GM21423 (cell line): Measurements from ENCODE around the gene CD93.

ENCODE experiments used
- ATAC-seq: cut with Tn5 transposase; IDR thresholded peaks from one replicate; pipeline ENCODE4 v1.9.1; 2021; ENCODE audit warnings: mild to moderate bottlenecking, moderate library complexity; ENCODE audit not compliant: unreplicated experiment

The CD93 gene

GRCh38 chr20:23039136-23039875 is 46.8 kb downstream of the CD93 start:
- ATAC-seq = no peak

GRCh38 chr20:23037017-23037481 is 49.1 kb downstream of the CD93 start:
- no peak for ATAC-seq

GRCh38 chr20:23036371-23036770 is 49.8 kb downstream of the CD93 start:
- ATAC-seq = no peak

GRCh38 chr20:23035731-23036130 is 50.4 kb downstream of the CD93 start:
- no peak for ATAC-seq

DNA sequence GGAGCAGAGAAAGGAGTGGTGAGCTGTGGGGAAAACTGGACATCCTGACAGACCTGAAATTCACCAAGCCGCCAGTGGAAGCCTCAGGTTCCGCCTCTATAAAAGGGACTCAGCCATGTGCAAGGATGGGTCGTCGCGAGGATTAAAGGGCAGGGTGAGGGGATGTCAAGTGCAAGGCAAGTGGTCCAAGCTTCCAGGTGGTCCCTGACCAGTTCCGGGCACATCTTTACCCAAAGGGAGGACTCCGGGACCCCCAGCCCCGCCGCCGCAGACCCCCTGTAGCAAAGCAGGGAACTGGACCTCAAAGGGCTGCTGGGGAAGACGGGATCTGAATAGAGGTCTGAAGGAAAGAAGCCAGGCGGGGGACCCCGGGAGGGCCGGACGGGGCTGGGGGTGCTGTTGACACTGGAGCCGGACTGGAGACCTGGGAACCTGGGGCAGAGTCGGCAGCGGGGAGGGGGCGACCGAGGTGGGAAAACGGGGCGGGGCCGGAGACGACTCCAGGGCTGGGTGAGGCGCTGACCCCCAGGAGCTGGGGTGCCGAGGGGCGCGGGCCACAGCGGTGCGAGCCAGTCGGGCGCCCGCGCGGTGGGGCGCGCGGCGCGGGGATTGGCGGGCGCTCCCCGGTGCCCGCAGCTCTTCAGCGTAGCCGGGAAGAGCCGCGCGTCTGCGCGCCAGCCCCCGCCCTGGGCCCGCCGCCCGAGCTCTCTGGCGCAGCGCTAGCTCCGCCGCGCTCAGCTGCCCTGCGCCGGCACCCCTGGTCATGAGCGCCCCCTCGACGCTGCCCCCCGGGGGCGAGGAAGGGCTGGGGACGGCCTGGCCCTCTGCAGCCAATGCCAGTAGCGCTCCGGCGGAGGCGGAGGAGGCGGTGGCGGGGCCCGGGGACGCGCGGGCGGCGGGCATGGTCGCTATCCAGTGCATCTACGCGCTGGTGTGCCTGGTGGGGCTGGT is 51.1 kb downstream of the CD93 start, which contains the start of gene SSTR4:
Gene SSTR4, plus strand, starts transcription at position 592 of the 951 bp plus-strand sequence. Its CDS starts 172 bp downstream, at position 764.
- no peak for ATAC-seq

- ATAC-seq = no peak
Observed at GRCh38 chr20:23033918-23034317, 52.2 kb downstream of the CD93 start.

DNA sequence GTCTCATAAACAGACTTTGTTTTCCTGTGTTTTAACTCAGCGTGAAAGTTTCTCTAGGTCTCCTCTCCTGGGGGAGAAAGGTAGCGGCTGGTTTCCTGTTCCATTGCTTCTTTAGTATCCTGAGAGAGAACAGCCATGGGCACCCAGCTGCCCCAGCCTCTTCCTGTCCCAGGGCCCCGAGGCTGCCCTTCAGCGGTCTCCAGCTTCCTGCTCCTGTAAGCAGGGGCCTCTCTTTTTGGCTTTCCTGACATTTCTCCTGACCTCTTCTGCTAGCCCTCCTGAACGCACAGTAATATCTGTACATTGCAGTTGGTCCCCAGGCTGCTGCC is 53.4 kb downstream of the CD93 start:
- ATAC-seq = no peak

- no peak for ATAC-seq
Observed at GRCh38 chr20:23032056-23032749, 53.9 kb downstream of the CD93 start.

DNA sequence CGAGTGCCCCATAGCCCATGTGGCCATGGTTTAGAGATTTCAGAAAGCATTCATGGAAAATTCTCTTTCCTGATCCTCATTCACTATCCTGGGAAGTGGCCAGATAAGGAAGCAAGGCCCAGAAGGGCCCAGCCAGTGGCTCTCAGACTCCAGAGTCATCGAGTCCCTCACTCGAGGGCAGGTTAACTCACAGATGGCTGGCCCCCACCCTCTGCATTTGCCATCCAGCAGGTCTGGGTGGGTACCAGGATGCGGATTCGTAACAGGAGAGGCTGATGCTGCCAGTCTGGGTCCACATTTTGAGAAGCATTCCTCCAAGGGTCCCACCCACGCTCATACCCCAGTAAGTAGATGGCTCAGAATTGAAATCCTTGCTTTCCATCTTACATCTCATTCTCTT is 54.8 kb downstream of the CD93 start:
- no peak for ATAC-seq
